ENCODE results near the gene TBC1D17. TPM values are rescaled to one million over a fixed set of nuclear protein-coding genes. Genes with fewer than 3 reads are reported as not detected.

TBC1D17 gene
- total RNA-seq, 1 experiment from 2014 or later, result 17.8 TPM

GRCh38 chr19:49861541-49862378, 15.7 kb upstream of the TBC1D17 start:
- TF ChIP-seq EZH2phosphoT487 (IDR thresholded peaks at IDR 0.05; ENCODE audit: borderline replicate concordance, low read length) (no peak), EZH2 (IDR thresholded peaks at IDR 0.05; ENCODE audit: low read length, unreplicated experiment) (no peak)
- Histone ChIP-seq H3K4me2 (ENCODE audit: low read length) (no peak overlapping the region), H3K27me3 (ENCODE audit: low read length) (no peaks in the 10 kb centered on the region), H3K36me3 (ENCODE audit: low read depth, low read length) (peaks cover 54% of the 10 kb centered on the region), H3K4me3 (ENCODE audit: low read length) (no peak overlapping the region), H3K79me2 (ENCODE audit: low read length) (peaks cover 39% of the 10 kb centered on the region), H3K9me2 (replicated peaks; ENCODE audit: low read length) (no peaks in the 10 kb centered on the region), H2AFZ (ENCODE audit: low read length) (no peak overlapping the region), H3K27ac (ENCODE audit: low read length) (no peak overlapping the region), H3F3A (ENCODE audit: low read length, unreplicated experiment) (peaks cover 5% of the 10 kb centered on the region), H3K4me1 (ENCODE audit: insufficient read depth, low read length) (peaks cover 14% of the 10 kb centered on the region), H3K9ac (ENCODE audit: low read length) (no peak overlapping the region), H4K20me1 (ENCODE audit: low read length) (peaks cover 17% of the 10 kb centered on the region), H3K9me3 (ENCODE audit: low read length) (no peaks in the 10 kb centered on the region)
- ChIA-PET CTCF (no interaction called here), POLR2A (ENCODE audit: unreplicated experiment) (no interaction called here)
- DNase-seq, result no peak
- intact Hi-C loops (cut with micrococcal nuclease), result no loop called here
- no TSS peak for BruUV-seq (replicated peaks)
- ATAC-seq, result no peak

DNA sequence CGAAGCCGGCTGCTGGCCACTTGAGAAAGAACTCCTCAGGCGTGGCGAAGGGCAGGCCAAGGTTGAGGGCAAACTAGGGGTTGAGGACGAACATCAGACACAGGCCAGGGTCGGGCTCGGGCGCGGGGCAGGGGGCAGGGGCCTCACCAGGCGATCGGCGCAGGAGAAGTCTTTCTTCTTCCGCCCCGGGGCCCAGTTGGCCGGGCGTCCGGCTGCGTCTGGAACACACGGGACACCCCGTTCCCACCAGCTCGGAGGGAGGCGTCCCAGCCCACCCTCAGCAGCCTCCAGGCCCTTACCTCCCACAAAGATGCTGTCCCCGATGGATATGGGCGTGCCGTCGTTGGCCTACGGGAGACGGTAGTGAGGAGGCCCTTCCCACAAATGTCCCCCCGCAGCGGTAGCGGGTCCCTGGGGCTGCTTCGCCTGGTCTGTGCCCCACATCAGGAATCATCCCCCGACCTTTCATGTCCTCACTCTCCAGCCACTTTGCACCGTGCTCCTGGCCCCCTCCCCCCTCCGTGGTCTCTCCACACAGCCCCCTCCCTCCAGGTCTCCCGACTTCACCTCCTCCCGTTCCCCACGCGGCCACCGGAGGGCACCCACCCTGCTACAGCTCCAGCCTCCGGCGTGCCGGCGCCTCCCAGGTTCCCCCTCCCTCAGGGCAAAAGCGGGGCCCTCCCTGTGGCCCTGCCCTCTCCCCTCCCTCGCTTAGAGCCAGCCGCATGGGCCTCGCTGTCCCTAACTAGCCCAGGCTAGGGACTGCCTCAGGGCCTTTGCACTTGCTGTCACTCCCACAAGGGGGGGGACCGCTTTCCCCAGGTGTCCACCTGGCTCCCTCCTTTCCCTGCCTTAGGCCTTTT, 14.9 kb upstream of the TBC1D17 start:
- H3K79me2 ChIP-seq (ENCODE audit: low read length), result peaks cover 41% of the 10 kb centered on the region
- H3K4me2 ChIP-seq (ENCODE audit: low read length), result no peak overlapping the region
- ATAC-seq (no peak), DNase-seq (no peak)
- ChIA-PET CTCF (no interaction called here), POLR2A (ENCODE audit: unreplicated experiment) (no interaction called here)
- peaks cover 17% of the 10 kb centered on the region for H4K20me1 ChIP-seq (ENCODE audit: low read length)
- no peak for TF ChIP-seq EZH2phosphoT487 (IDR thresholded peaks at IDR 0.05; ENCODE audit: borderline replicate concordance, low read length)
- peak; percentile 66 for TF ChIP-seq CTCF (conservative IDR thresholded peaks at IDR 0.05; ENCODE audit: low read depth, low read length)
- H3K4me3 ChIP-seq (ENCODE audit: low read length), result no peak overlapping the region
- H2AFZ ChIP-seq (ENCODE audit: low read length), result no peak overlapping the region
- no TSS peak for BruUV-seq (replicated peaks)
- intact Hi-C loops (cut with micrococcal nuclease), result no loop called here
- H3K9me2 ChIP-seq (replicated peaks; ENCODE audit: low read length), result no peaks in the 10 kb centered on the region
- peaks cover 51% of the 10 kb centered on the region for H3K36me3 ChIP-seq (ENCODE audit: low read depth, low read length)
- H3F3A ChIP-seq (ENCODE audit: low read length, unreplicated experiment), result peaks cover 5% of the 10 kb centered on the region
- no peaks in the 10 kb centered on the region for H3K9me3 ChIP-seq (ENCODE audit: low read length)
- peaks cover 15% of the 10 kb centered on the region for H3K4me1 ChIP-seq (ENCODE audit: insufficient read depth, low read length)
- H3K27ac ChIP-seq (ENCODE audit: low read length), result no peak overlapping the region
- H3K27me3 ChIP-seq (ENCODE audit: low read length), result no peaks in the 10 kb centered on the region
- no peak overlapping the region for H3K9ac ChIP-seq (ENCODE audit: low read length)

- Histone ChIP-seq H4K20me1 (ENCODE audit: low read length) (peaks cover 17% of the 10 kb centered on the region), H3K36me3 (ENCODE audit: low read depth, low read length) (peaks cover 45% of the 10 kb centered on the region), H3K27ac (ENCODE audit: low read length) (no peak overlapping the region), H3K9me2 (replicated peaks; ENCODE audit: low read length) (no peaks in the 10 kb centered on the region), H2AFZ (ENCODE audit: low read length) (no peak overlapping the region), H3K4me2 (ENCODE audit: low read length) (no peak overlapping the region), H3K79me2 (ENCODE audit: low read length) (peaks cover 41% of the 10 kb centered on the region), H3K9me3 (ENCODE audit: low read length) (no peaks in the 10 kb centered on the region), H3K9ac (ENCODE audit: low read length) (no peak overlapping the region), H3K4me1 (ENCODE audit: insufficient read depth, low read length) (peaks cover 17% of the 10 kb centered on the region), H3F3A (ENCODE audit: low read length, unreplicated experiment) (peaks cover under 1% of the 10 kb centered on the region), H3K27me3 (ENCODE audit: low read length) (no peaks in the 10 kb centered on the region), H3K4me3 (ENCODE audit: low read length) (no peak overlapping the region)
- TF ChIP-seq EZH2phosphoT487 (IDR thresholded peaks at IDR 0.05; ENCODE audit: borderline replicate concordance, low read length) (no peak), EZH2 (IDR thresholded peaks at IDR 0.05; ENCODE audit: low read length, unreplicated experiment) (no peak)
- no peak for DNase-seq
- ChIA-PET CTCF (no interaction called here), POLR2A (ENCODE audit: unreplicated experiment) (no interaction called here)
- BruUV-seq (replicated peaks), result no TSS peak
- ATAC-seq, result no peak
- intact Hi-C loops (cut with micrococcal nuclease), result no loop called here
Measured at GRCh38 chr19:49863254-49863934, 14.1 kb upstream of the TBC1D17 start.

Measured in PC-3 (cell line).